HG03064 (cell line): ENCODE measurements around the gene TMEM151A.

Experiments
- ATAC-seq: cut with Tn5 transposase; IDR thresholded peaks from one replicate; pipeline ENCODE4 v1.9.1; 2021; ENCODE audit warnings: low read depth; ENCODE audit not compliant: unreplicated experiment

TMEM151A gene

DNA sequence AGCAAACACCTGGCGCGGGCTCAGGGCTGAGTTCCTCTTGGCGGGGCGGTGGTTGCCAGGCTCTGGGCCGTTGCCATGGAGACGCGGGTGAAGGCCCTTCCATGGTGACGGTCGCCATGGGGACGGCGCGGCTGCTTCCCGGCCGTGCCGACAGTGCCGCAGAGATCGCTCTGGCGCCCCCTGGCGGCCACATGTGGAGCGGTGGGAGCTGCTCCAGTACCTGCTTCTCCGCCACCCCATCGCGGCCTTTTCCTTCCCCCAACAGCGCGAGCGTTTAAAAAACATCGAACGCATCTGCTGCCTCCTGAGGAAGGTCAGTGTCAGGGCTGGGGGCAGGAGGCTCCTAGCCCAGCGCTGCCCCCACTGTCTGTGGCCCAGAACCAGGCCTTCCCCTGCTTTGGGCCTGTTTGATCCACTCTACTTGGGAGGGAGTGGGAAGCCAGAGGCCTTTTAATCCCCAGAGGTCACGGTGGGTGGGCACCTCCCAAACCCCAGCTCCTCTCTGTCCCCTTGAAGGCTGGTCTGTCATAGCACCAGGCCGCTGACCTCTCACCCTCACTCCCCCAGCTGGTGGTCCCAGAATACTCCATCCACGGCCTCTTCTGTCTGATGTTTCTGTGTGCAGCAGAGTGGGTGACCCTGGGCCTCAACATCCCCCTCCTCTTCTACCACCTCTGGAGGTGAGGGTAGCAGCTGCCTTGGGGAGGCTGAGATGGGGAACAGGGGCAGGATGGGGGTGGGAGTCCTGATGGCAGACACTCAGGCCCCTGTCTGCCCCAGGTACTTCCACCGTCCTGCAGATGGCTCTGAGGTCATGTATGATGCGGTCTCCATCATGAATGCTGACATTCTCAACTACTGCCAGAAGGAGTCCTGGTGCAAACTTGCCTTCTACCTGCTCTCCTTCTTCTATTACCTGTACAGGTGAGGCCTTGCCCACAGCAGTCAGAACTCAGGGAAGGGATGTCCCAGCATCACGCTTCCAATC, 8.9 kb upstream of the TMEM151A start:
- ATAC-seq: peak; percentile 83

DNA sequence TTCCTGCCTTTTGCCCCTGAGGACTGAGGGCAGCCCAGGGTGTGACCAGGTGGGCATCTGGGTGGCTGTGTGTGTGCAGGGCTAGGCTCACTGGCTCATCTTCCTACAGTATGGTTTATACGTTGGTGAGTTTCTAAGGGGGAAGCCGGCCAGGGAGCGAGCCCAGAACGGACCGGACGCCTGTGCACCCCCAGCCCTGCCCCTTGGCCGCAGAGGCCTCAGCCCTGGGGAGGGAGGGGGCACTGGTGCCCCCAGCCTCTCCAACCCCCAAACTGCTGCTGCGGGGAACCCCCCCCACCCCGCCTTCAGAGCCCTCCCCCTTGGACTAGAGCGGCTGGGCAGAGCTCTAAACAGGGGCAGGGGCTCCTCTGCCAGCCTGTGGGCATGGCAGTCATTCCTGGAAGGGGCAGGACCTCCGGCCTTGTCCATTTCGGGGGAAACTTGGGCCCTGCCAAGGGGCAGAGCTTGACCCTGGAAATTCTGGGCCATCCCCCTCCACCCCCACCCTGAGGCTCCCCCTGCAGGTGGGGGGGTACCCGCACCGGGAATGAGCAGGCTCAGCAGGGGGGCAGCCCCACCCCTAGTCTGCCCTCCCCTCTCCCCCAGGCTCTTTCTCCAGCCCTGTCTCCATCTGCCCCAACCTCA, 8.1 kb upstream of the TMEM151A start:
- no peak for ATAC-seq

- no peak for ATAC-seq
Observed at GRCh38 chr11:66284526-66285078, 7.1 kb upstream of the TMEM151A start.

- no peak for ATAC-seq
Observed at GRCh38 chr11:66285250-66285947, 6.3 kb upstream of the TMEM151A start.

- ATAC-seq: no peak
Observed at GRCh38 chr11:66286699-66287098, 5.0 kb upstream of the TMEM151A start.

- no peak for ATAC-seq
Observed at GRCh38 chr11:66287211-66287888, 4.3 kb upstream of the TMEM151A start.

GRCh38 chr11:66287889-66288670, 3.6 kb upstream of the TMEM151A start:
- ATAC-seq: no peak

GRCh38 chr11:66288671-66289547, 2.8 kb upstream of the TMEM151A start, which contains the start of gene YIF1A:
Gene YIF1A (minus strand): TSS chr11:66289143. CDS start chr11:66288985, 158 bp downstream.
- peak; percentile 81 for ATAC-seq

- peak; percentile 33 for ATAC-seq
Observed at GRCh38 chr11:66289548-66290329, 2.0 kb upstream of the TMEM151A start.

GRCh38 chr11:66290330-66290621, 1.4 kb upstream of the TMEM151A start:
- ATAC-seq: no peak

DNA sequence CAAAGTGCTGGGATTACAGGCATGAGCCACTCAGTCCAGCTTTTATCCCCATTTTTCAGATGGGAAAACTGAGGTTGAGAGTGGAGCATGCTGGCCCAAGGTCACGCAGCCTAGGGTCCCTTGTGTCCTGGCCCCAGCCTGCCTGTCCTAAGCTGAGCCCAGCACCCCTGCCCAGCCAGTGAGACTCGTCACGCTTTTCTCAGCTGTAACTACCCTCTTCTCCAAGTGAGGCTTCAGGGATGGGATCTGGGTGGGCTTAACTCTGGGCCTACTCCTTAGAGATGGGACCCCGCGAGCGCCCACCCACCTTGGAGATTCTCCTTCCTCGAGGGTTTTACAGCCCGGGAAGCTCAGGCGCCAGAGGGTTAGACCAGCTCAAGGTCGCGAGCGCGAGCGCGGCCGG, 390 bp upstream of the TMEM151A start:
- no peak for ATAC-seq

DNA sequence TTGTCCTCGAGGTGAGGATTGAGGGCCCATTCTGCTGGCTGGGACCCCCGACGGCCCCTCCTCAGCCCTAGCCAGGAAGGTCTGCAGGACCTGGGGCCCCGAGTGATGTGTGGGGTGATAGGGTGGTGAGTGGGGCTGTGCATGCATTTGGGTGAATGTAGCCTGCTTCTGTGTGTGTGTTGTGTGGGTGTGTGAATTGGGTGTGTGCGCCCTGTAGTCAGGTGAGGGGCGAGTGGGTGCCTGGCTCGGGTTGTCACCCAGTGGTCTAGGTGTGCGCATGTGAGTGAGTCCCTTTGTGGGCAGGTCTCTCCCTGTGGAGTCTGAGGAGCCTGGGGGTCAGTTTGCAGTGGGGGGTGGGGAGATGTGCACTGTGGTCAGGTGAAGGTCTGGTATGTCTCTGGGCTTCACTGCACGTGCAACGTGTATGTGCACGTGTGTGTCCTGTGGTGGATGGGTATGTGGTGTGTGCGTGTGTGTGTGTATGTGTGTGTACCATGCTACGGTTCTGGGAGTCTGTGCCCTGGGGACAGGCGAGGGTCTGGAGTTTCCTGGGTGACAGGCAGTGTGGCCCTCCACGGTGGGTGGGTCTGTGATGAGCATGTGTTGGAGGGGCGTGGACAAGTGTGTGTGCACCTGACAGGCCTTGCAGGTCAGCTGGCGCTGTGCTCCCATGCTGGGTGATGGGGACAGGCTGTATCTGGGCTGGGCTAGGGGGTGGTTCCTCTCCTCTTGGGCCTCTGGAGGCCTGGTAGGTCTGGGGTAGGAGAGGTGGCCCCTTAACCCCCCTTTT, 1.0 kb downstream of the TMEM151A start:
- no peak for ATAC-seq

GRCh38 chr11:66293352-66293751, 1.7 kb downstream of the TMEM151A start:
- ATAC-seq: no peak

DNA sequence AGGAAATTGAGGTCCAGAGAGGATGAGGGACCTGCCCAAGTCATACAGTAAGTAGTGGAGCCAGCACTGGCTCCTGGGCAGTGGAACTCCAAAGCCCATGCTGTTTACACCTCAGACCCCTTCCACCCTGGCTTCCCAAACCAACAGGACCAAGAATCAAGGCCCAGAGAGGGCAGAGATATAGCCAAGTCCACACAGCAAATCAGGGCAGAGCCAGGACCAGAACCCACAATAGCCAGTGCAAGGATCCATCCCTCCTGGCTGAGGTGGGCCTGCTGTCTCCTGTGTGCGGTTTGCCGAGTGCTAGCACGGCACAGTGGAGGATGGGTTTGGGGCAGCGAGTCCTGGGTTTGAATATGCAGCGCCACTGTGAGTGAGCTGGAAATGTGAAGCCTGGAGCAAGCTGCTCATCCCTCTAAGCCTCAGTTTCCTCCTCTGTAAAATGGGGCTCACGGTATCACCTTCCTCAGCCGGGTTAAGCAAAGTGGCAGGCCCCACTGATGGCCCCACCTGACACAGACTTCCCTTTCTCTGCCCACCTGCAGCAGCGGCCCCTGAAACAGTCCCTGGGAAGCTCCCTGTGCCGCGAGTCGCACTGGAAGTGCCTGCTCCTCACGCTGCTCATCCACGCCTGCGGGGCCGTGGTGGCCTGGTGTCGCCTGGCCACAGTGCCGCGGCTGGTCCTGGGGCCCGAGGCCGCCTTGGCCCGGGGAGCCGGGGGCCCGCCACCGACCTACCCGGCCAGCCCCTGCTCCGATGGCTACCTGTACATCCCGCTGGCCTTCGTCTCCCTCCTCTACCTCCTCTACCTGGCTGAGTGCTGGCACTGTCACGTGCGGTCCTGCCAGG, 2.3 kb downstream of the TMEM151A start:
- no peak for ATAC-seq

DNA sequence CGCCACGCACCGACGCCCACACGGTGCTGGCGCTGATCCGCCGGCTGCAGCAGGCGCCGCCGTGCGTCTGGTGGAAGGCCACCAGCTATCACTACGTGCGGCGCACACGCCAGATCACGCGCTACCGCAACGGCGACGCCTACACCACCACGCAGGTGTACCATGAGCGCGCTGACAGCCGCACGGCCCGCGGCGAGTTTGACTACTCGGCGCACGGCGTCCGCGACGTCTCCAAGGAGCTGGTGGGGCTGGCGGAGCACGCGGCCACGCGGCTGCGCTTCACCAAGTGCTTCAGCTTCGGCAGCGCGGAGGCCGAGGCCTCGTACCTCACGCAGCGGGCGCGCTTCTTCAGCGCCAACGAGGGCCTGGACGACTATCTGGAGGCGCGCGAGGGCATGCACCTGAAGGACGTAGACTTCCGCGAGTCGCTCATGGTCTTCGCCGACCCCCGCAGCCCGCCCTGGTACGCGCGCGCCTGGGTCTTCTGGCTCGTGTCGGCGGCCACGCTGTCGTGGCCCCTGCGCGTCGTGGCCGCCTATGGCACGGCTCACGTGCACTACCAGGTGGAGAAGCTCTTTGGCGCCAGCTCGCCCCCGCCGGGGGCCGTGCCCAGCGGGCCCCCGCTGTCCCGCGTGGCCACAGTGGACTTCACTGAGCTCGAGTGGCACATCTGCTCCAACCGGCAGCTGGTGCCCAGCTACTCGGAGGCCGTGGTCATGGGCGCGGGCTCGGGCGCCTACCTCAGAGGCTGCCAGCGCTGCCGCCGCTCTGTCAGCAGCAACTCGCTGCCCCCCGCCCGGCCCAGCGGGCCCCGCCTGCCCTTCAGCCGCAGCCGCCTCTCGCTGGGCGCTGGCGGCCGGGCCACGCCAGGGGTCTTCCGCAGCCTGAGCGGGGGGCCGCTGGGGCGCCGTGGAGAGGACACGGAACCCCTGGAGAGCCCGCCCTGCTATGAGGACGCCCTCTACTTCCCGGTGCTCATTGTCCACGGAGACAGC, 3.2 kb downstream of the TMEM151A start:
- no peak for ATAC-seq
